Ureter (tissue), 1 donor: ENCODE results near the gene SGK2. TPM values are rescaled to one million over a fixed set of nuclear protein-coding genes. Genes with fewer than 3 reads are reported as not detected.
"Not testable (repeated sequence)": the region's sequence is repeated elsewhere in the genome, so short reads cannot be mapped to it uniquely, and the experiment has no call there.

Experiments
- DNase-seq: peaks from one replicate; pipeline ENCODE4 v3.0.0-alpha.2; 2020; ENCODE audit warnings: low spot score
- total RNA-seq: library from RNA; stranded (reverse); gene quantifications from one replicate; pipeline ENCODE4 v1.2.4, GENCODE V29; 2023
- donor health status: DM: yes; HTN: yes; CAD: no.

SGK2 gene
- total RNA-seq, 1 donor from 2014 or later, result 29.8 TPM

GRCh38 chr20:43603124-43603523 is 44.3 kb downstream of the SGK2 start:
- DNase-seq, result no peak

GRCh38 chr20:43605715-43606114 is 46.9 kb downstream of the SGK2 start:
- no peak for DNase-seq

- not testable (repeated sequence) for DNase-seq
Observed at GRCh38 chr20:43607278-43607677, 48.5 kb downstream of the SGK2 start.

- DNase-seq, result no peak
Observed at GRCh38 chr20:43631598-43631997, 72.8 kb downstream of the SGK2 start.

Other genes with a start within 250 kb of the SGK2 start
- gene SRSF6, start 101.1 kb upstream of the SGK2 start, total RNA-seq, result 192 TPM
- gene L3MBTL1, start 51.3 kb upstream of the SGK2 start, total RNA-seq, result 24.7 TPM
- 33.9 TPM for gene IFT52, start 31.9 kb downstream of the SGK2 start, total RNA-seq
- 0.60 TPM for gene MYBL2, start 108.1 kb downstream of the SGK2 start, total RNA-seq
- gene GTSF1L, start 168.0 kb downstream of the SGK2 start, total RNA-seq, result not detected